Smooth muscle cell of the brain vasculature (primary cell): ENCODE measurements around the gene GLDN.

Experiments used
- DNase-seq: peaks from one replicate; pipeline ENCODE4 v3.0.0-alpha.2; 2012; ENCODE audit warnings: low read depth, low spot score

Gene GLDN

GRCh38 chr15:51341366-51342226 is at the start of gene GLDN:
TSS of gene GLDN (plus strand) at chr15:51341655. CDS start at chr15:51341685, 30 bp downstream.
- DNase-seq = no peak

DNA sequence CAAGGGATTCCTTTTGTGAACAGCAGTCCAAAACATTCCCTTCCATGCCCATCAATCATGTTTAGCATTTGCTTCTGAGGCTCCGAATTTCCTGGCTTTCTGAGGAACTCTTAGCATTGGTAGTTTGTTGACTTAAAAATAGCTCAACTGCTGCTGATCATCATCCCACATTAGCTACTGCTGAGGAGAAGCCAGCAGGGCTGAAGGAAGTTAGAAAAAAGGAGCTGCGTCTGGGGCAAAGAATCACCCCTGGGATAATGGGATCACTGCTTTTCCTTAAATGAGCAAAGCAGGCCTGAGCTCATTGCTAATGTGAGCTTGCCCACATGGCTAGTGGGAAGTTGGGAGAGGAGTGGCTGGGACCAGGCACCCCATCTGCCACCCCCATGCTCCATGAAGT is 42.8 kb upstream of the GLDN start:
- DNase-seq = no peak

DNA sequence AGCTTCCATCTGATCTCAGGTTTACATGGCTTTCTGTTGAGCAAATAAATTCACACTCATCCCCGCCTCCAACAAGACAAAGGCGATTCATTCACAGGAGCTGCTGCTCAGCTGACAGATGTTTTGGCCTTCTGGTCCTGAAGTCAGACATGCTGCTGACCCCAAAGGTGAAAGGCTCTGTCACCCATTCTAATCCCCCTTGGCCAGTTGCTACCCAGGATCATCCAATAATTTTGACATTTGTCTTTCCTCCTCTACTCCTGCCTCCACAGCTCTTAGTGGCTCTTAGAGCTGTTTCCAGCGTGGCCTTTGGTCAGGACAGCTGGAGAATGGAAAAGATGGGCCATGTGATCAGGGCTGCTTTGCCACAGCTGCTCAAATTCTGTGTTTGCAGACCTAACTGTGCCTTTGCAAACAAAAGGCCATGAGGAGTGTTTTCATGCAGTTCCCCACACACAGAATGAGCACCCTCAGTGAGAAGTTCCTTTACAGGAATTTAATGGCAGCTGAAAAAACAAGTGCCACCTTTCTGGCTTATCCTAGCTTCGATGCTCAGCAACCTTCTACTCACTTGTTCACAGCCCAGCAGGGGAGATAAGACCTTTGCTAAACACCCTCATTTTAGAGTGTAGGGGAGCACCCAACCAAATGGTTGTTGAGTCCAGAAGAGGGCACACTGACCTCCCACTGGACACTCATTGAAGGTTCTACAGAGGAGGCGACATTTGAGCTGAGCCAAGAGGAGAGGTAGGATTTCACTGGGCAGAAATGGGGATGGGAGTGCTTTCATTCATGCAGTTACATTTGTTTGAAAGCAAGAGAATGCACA is 42.1 kb upstream of the GLDN start:
- DNase-seq = no peak

DNA sequence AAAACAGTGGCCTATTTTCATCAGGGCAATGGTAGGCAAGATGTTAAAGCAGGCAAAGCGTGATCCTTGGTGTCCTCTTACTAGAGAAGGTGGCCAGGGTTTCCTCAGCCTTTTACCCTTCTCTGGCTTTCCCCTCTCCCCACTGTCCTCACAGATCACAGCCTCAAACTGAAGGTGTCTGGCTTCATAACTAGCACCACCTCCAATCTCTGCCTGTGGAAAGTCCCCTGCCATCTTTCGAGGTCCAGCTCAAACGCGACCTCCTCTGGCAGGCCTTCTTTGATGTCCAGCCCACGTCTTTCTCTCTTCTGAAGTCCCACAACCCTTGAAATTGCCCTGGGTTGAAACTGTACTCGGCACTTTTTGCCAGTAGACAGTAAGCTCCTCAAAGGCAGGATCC is 39.0 kb upstream of the GLDN start:
- no peak for DNase-seq

DNA sequence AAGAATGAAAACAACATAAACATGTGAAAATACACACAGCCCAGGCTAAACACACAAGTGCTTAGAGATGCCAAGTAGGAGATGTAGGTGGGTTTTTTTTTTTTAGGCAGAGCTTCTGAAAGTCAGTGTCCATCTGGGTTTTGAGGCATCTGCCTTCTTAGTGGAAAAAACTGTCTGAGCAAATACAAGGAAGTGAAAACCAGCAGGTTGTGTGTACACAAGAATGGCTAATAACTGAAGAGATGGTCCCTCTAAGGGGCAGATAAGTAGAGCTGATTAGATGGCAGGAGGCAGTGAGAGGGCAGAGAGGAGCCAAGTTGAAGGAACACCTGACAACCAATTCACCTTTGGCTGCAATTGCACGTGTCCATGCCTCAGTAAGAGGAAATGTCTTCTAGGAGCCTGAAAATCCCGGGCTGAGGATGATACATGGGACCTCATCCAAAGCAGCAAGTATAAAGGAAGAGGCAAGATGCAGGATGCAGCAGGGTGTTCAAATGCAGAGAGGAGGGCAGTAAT is 37.9 kb upstream of the GLDN start:
- DNase-seq = no peak

GRCh38 chr15:51307325-51307724 is 34.1 kb upstream of the GLDN start:
- DNase-seq = no peak

DNA sequence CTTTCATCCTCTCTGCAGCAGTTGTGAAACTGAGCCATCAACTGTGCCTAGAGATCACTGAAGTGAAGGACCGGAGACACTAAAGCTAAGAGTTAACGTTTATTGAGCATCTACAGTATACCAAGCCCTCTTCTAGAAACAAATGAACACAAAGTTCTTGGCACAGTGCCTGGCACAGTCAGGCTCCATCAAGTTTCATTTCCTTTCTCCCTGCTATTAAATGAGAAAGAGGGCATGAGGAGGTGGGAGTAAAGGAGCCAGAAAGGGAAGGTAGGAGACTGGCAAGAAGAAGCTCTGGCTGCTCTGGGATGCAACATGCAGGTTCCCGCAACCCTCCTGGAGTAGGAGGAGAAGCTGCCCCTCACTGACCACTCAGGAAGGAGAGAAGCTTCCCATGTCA is 33.6 kb upstream of the GLDN start:
- no peak for DNase-seq

GRCh38 chr15:51310064-51310463 is 31.4 kb upstream of the GLDN start:
- no peak for DNase-seq

- no peak for DNase-seq
Observed at GRCh38 chr15:51311510-51311909, 29.9 kb upstream of the GLDN start.

DNA sequence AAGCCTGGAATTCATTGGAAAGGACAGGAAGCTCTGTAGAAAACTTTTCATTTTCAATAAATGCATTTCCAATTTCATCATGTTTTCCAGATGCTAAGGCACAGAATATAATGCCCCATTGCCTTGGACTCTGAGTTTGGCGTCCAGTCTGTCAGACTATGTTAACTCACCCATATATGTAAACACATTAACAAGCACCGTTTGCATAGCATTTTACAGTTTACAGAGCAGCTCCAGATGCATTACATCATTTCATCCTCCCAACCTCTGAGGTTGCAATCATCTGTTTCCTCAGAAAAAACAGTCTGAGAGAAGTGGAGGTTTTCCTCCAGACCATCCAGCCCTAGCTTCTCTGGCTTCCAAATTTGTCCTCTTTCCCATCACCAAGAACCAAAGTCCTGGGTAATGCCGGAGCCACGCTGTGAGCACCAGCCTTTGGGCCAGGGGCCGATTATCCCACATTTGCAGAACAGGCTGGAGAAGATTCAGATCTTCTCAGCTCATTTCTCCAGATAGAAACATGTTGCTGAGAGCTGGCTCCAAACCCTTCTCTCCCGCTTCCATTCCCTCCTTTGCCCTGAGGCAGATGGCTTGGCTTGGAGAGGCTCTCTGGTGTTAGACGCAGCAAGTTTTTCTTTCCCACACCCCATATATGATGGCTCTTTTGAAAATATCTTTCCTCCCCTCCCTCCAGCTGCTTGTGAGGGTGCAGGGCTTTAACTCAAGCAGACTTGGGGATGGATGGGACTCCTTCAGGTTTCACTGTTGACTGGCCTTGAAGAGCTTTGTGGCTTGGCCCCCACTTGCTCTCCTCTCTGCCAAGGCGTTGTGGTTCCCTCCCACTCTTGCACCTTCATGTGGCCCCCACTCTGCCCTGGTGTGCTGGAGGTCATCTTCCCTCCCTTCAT is 29.0 kb upstream of the GLDN start:
- no peak for DNase-seq

DNA sequence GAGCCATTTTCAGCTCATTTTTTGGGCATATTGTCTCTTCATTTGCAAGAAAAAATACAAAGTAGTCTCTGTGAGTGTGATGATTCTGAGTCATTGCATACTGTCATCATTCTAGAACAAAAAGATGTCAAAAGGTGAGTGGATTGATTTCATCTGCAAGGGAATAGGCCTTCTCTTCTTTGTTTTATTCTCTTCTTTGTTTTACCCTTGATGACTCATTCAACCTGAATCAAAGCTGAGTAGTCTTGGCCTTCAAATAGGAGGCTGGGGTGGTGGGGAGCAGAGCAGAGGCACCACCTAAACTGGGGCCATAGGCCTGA is 28.4 kb upstream of the GLDN start:
- DNase-seq = no peak

GRCh38 chr15:51313644-51314280 is 27.7 kb upstream of the GLDN start:
- DNase-seq = no peak

DNA sequence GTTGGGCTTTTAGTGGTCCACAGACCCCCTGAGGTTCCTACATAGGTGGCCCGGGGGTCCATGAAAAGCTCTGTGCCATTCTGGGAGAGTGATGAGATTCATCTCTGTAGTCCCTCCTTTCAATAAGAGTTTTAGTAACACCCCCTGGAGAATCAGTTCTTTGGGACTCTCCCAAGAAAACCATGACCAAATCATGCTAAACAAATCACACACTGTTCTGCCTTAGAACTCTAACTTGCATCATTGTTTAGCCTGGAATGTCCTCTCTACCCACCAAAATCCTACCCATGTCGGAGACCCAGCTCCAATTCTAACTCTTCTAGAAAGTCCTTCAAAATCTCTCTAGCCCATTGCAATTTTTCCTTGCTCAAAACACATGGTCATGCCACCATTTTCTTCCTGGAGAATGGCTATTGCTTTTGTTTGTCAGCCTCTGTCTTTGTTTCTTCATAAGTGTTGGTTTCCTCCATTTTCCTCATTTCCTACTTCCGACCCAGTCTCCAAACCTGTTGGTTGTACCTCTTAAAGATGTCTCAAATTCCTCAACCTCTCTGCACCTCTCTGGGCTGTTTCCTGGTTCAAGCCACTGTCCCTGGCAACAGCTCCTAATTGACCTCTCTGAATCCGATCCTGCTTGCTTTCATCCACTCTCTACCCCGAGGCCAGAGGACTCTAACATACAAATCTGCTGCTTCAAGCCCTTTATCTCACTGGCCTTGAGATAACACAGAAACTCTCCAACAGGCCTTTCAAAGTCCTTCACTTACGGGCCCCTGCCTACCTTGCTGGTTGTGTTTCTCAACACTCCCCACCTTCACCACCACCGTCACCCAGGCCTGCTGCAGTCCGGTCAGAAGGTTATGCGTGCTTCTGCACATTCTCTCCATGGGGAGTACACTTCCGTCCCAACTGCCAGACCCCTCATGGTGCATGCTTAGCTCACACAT is 26.8 kb upstream of the GLDN start:
- no peak for DNase-seq

- no peak for DNase-seq
Observed at GRCh38 chr15:51315726-51316125, 25.7 kb upstream of the GLDN start.

GRCh38 chr15:51316636-51317035 is 24.8 kb upstream of the GLDN start:
- no peak for DNase-seq

DNA sequence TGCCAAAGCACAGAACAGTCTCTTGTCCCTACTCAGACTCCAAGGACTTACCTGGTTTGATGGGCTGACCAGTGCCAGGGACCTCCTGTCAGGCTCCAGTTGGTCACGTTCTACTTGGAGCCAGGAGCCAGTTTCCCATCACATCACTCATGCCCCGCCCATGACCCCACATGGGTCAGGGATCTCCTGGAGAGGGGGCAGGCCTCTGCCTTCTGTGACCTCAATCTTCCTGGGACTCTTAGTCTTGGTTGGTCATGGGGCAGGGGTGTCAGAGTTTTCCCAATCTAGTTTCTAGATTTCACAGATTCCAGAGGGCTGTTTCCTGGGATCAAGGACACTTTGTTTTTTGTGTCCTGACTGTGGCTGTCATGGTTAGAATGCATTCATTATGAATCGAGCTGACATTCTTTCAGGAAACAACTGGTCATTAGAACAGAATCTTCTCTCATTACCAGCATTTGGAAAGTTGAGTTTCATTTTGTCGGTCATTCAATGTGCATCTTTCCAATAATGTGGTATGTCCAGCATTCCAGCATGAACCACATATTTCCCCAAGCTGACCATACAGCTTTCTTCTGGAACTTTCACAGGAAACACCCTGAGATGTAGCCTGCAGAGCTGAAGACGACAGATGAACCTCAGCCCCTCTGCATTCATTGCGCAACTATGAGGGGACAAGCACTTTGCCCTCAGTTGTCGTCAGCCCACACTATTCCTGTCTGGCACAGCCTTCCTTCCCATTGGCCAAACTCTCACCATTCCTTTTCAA is 22.9 kb upstream of the GLDN start:
- DNase-seq = no peak

GRCh38 chr15:51319539-51319938 is 21.9 kb upstream of the GLDN start:
- DNase-seq = no peak

- DNase-seq = no peak
Observed at GRCh38 chr15:51320843-51321242, 20.6 kb upstream of the GLDN start.

DNA sequence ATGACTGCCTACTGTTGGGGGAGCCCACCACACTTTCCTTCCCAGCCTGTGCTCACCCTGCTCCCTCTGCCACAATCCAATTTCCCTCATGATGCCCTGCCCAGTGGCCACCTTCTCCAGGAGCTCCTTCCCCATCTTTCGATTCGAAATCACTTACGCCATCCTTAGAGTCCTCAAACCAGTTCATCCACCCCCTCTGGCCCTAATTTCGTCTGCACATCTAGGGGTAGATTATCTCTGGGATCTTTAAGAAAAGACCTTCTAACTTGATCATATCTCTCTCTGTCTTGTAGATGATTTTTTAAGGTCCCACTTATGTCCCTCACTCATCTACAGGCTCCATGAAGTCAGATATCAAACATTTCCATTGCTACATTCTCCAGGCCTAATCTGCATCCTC is 20.1 kb upstream of the GLDN start:
- DNase-seq = no peak
